GM23338 (cell line): Measurements from ENCODE around the gene TRAPPC4. TPM values are rescaled to one million over a fixed set of nuclear protein-coding genes. Genes with fewer than 3 reads are reported as not detected.

Source experiments
- ETS1 ChIP-seq: IDR thresholded peaks from 2 replicates; pipeline ENCODE4 v1.6.1; 2016; ENCODE audit warnings: antibody characterized with exemption
- JUNB ChIP-seq: IDR thresholded peaks from one replicate; pipeline ENCODE4 v1.6.1; 2016; ENCODE audit warnings: antibody characterized with exemption; ENCODE audit not compliant: unreplicated experiment
- NANOG ChIP-seq: IDR thresholded peaks from 2 replicates; pipeline ENCODE4 v1.6.1; 2016; ENCODE audit warnings: antibody characterized with exemption, borderline replicate concordance
- REST ChIP-seq: IDR thresholded peaks from one replicate; pipeline ENCODE4 v1.6.1; 2018; ENCODE audit warnings: antibody characterized with exemption; ENCODE audit not compliant: unreplicated experiment
- ZNF331 ChIP-seq: fragments of 250-450 bp; sonication (Bioruptor Pico); IDR thresholded peaks from 2 replicates; pipeline ENCODE4 v1.5.0; 2020; ENCODE audit warnings: low read depth, mild to moderate bottlenecking, moderate library complexity
- ZNF462 ChIP-seq: fragments of 250-450 bp; sonication (Bioruptor Pico); IDR thresholded peaks from 2 replicates; pipeline ENCODE4 v1.5.0; 2020; ENCODE audit warnings: mild to moderate bottlenecking, moderate library complexity
- polyA plus RNA-seq: library from polyadenylated mRNA; unstranded; fragments of >200 nt; fragmentation: Nextera tagmentation; extraction: Ambion mirVana; gene quantifications from 2 replicates; pipeline ENCODE4 v1.2.1, GENCODE V29; 2016
- total RNA-seq: library from RNA; depleted of rRNA; stranded (reverse); fragments of >200 nt; shearing (Covaris generic); gene quantifications from 2 replicates; pipeline ENCODE4 v1.2.3, GENCODE V29; 2014

Gene TRAPPC4
- total and polyA plus RNA-seq, 2 experiments from 2014 or later: 79.9 to 142 TPM

GRCh38 chr11:119015054-119015611 lies 3.4 kb upstream of the TRAPPC4 start (continued):
- no peak for TF ChIP-seq ZNF462
- TF ChIP-seq JUNB: no peak
- no peak for TF ChIP-seq ZNF331 (CRISPR knock-in tag)
- TF ChIP-seq ETS1: no peak
- no peak for TF ChIP-seq REST
- no peak for TF ChIP-seq NANOG
